ENCODE data around the gene TMEM63C. TPM values are rescaled to one million over a fixed set of nuclear protein-coding genes. Genes with fewer than 3 reads are reported as not detected.

The TMEM63C gene
- total RNA-seq, 4 donors from 2014 or later: 0.08 to 0.13 (median 0.10) TPM; not detected in 1

GRCh38 chr14:77281852-77282410 lies 100.3 kb downstream of the TMEM63C start:
- ATAC-seq: no peak
- H3K4me3 ChIP-seq: no peak overlapping the region
- H3K36me3 ChIP-seq: peaks cover 4 to 97% of the 10 kb centered on the region in 2 donors
- no peak for TF ChIP-seq POLR2A (IDR thresholded peaks at IDR 0.05)
- no peak for TF ChIP-seq POLR2AphosphoS5 (IDR thresholded peaks at IDR 0.05)
- H3K4me1 ChIP-seq: no peaks in the 10 kb centered on the region
- WGBS, 2 donors (ENCODE audit: low coverage in 1 of 2): 73 to 92% methylated on average over 2 of the region's 6 CpGs
- H3K27me3 ChIP-seq: no peaks in the 10 kb centered on the region
- no peaks in the 10 kb centered on the region for H3K9me3 ChIP-seq
- no peak overlapping the region for H3K27ac ChIP-seq

- 45 to 100% methylated on average over 1 to 2 of the region's 4 CpGs for WGBS, 2 donors (ENCODE audit: low coverage in 1 of 2)
- TF ChIP-seq POLR2AphosphoS5 (IDR thresholded peaks at IDR 0.05): no peak
- no peak for TF ChIP-seq EP300 (IDR thresholded peaks at IDR 0.05)
- no peak for TF ChIP-seq POLR2A (IDR thresholded peaks at IDR 0.05)
- TF ChIP-seq, protein P1, sequence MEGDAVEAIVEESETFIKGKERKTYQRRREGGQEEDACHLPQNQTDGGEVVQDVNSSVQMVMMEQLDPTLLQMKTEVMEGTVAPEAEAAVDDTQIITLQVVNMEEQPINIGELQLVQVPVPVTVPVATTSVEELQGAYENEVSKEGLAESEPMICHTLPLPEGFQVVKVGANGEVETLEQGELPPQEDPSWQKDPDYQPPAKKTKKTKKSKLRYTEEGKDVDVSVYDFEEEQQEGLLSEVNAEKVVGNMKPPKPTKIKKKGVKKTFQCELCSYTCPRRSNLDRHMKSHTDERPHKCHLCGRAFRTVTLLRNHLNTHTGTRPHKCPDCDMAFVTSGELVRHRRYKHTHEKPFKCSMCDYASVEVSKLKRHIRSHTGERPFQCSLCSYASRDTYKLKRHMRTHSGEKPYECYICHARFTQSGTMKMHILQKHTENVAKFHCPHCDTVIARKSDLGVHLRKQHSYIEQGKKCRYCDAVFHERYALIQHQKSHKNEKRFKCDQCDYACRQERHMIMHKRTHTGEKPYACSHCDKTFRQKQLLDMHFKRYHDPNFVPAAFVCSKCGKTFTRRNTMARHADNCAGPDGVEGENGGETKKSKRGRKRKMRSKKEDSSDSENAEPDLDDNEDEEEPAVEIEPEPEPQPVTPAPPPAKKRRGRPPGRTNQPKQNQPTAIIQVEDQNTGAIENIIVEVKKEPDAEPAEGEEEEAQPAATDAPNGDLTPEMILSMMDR (IDR thresholded peaks at IDR 0.05): no peak
- H3K36me3 ChIP-seq: peaks cover 4 to 97% of the 10 kb centered on the region in 2 donors
- no peaks in the 10 kb centered on the region for H3K9me3 ChIP-seq
- no peak overlapping the region for H3K4me3 ChIP-seq
- H3K4me1 ChIP-seq: no peaks in the 10 kb centered on the region
- no peak for ATAC-seq
- H3K27ac ChIP-seq: no peak overlapping the region
- no peaks in the 10 kb centered on the region for H3K27me3 ChIP-seq
These were observed 102.5 kb downstream of the TMEM63C start for GRCh38 chr14:77284066-77284465.

DNA sequence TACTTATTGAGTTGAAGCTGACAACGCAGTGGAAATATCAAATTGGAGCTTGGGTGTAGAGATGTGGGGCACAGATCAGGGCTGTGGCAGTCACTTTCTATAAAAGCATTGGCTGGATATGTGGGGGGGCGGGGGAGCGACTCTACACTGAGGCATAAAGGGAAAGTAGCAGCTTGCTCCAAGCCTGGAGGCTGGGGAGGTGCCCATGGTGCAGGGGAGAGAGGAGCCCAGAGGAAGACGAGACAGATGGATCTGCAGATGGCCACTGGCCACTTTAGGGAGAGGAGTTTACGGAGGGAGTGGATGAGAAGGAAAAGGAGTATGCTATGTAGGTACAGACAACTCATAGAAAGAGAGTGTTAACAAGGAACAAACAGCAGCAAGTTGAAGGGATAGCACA lies 102.9 kb downstream of the TMEM63C start:
- 89 to 100% methylated on average over 5 of the region's 5 CpGs for WGBS, 2 donors (ENCODE audit: low coverage in 1 of 2)
- H3K36me3 ChIP-seq: peaks cover 4 to 97% of the 10 kb centered on the region in 2 donors

GRCh38 chr14:77286576-77286975 lies 105.0 kb downstream of the TMEM63C start:
- WGBS, 2 donors (ENCODE audit: low coverage in 1 of 2): 86 to 94% methylated on average over 4 to 5 of the region's 5 CpGs
- Histone ChIP-seq H3K4me1 (no peaks in the 10 kb centered on the region), H3K9me3 (no peaks in the 10 kb centered on the region), H3K36me3 (peaks cover 4 to 100% of the 10 kb centered on the region in 2 donors), H3K27ac (no peak overlapping the region), H3K27me3 (no peaks in the 10 kb centered on the region), H3K4me3 (no peak overlapping the region)
- no peak for ATAC-seq
- TF ChIP-seq POLR2AphosphoS5 (IDR thresholded peaks at IDR 0.05): no peak
- no peak for TF ChIP-seq POLR2A (IDR thresholded peaks at IDR 0.05)
- no peak for TF ChIP-seq EP300 (IDR thresholded peaks at IDR 0.05)
- TF ChIP-seq, protein P1 (IDR thresholded peaks at IDR 0.05): no peak

More for the DNA sequence above, 102.9 kb downstream of the TMEM63C start:
- ATAC-seq: no peak
- Histone ChIP-seq H3K4me3 (no peak overlapping the region), H3K4me1 (no peaks in the 10 kb centered on the region), H3K27ac (no peak overlapping the region), H3K9me3 (no peaks in the 10 kb centered on the region), H3K27me3 (no peaks in the 10 kb centered on the region)
- TF ChIP-seq POLR2A (IDR thresholded peaks at IDR 0.05) (no peak), POLR2AphosphoS5 (IDR thresholded peaks at IDR 0.05) (no peak), EP300 (IDR thresholded peaks at IDR 0.05) (no peak)
- TF ChIP-seq, protein P1 (IDR thresholded peaks at IDR 0.05): no peak

- WGBS, 2 donors (ENCODE audit: low coverage in 1 of 2): 80 to 100% methylated on average over 1 to 2 of the region's 4 CpGs
- Histone ChIP-seq H3K9me3 (no peaks in the 10 kb centered on the region), H3K27me3 (no peaks in the 10 kb centered on the region), H3K4me3 (no peak overlapping the region), H3K4me1 (no peaks in the 10 kb centered on the region), H3K36me3 (peaks cover 4 to 97% of the 10 kb centered on the region in 2 donors), H3K27ac (no peak overlapping the region)
- no peak for ATAC-seq
- TF ChIP-seq POLR2A (IDR thresholded peaks at IDR 0.05): no peak
- TF ChIP-seq, protein P1 (IDR thresholded peaks at IDR 0.05): no peak
These were observed 109.1 kb downstream of the TMEM63C start for GRCh38 chr14:77290705-77291104.
